Stimulated activated CD4-positive, alpha-beta T cell treated with anti-CD3 and anti-CD28 coated beads, Interleukin-12 subunit alpha, Interleukin-12 subunit beta, amount 100 ng/mL, for 48 hours (primary cell): ENCODE data around the gene TTI1.
"Not testable (repeated sequence)": the region's sequence is repeated elsewhere in the genome, so short reads cannot be mapped to it uniquely, and the experiment has no call there.

Source experiments
- DNase-seq, 3 donors: peaks; one replicate each; pipeline ENCODE4 v3.0.0-alpha.2; 2020; ENCODE audit warnings: low read depth in 2 of 3, low spot score in 1 of 3

The TTI1 gene

GRCh38 chr20:37969949-37970855 is 63.1 kb downstream of the TTI1 start:
- DNase-seq: no peak

GRCh38 chr20:37968841-37969401 is 64.3 kb downstream of the TTI1 start:
- no peak for DNase-seq

GRCh38 chr20:37963483-37963882 is 69.8 kb downstream of the TTI1 start:
- DNase-seq: not testable (repeated sequence)

- no peak for DNase-seq
Observed at GRCh38 chr20:37961066-37961465, 72.2 kb downstream of the TTI1 start.

- no peak for DNase-seq
Observed at GRCh38 chr20:37958856-37959520, 74.3 kb downstream of the TTI1 start.

GRCh38 chr20:37956107-37956585 is 77.1 kb downstream of the TTI1 start:
- no peak for DNase-seq

GRCh38 chr20:37955511-37955910 is 77.7 kb downstream of the TTI1 start:
- DNase-seq: no peak

GRCh38 chr20:37954626-37955025 is 78.6 kb downstream of the TTI1 start:
- no peak for DNase-seq

- DNase-seq: no peak
Observed at GRCh38 chr20:37954190-37954589, 79.1 kb downstream of the TTI1 start.

GRCh38 chr20:37948956-37949355 is 84.3 kb downstream of the TTI1 start:
- DNase-seq: no peak

- no peak for DNase-seq
Observed at GRCh38 chr20:37947943-37948342, 85.3 kb downstream of the TTI1 start.

- no peak for DNase-seq
Observed at GRCh38 chr20:37946946-37947345, 86.3 kb downstream of the TTI1 start.

GRCh38 chr20:37945091-37945547 is 88.1 kb downstream of the TTI1 start:
- no peak for DNase-seq

- DNase-seq: no peak
Observed at GRCh38 chr20:37944456-37944981, 88.7 kb downstream of the TTI1 start.

GRCh38 chr20:37943501-37944455 is 89.5 kb downstream of the TTI1 start:
- no peak for DNase-seq

- no peak for DNase-seq
Observed at GRCh38 chr20:37943033-37943432, 90.2 kb downstream of the TTI1 start.

GRCh38 chr20:37941992-37942391 is 91.3 kb downstream of the TTI1 start:
- no peak for DNase-seq

GRCh38 chr20:37941332-37941731 is 91.9 kb downstream of the TTI1 start:
- DNase-seq: no peak

GRCh38 chr20:37940858-37941257 is 92.4 kb downstream of the TTI1 start:
- DNase-seq: no peak
